GM11168 (cell line): Measurements from ENCODE around the gene RGS12.

ENCODE experiments used
- in situ Hi-C: fragments of 300-500 bp; cut with MboI; formaldehyde crosslinking; loops from one replicate; pipeline ENCODE4 v1.12.0; 2022; ENCODE audit warnings: low sequenced_read_pairs; ENCODE audit not compliant: unreplicated experiment

Gene RGS12

DNA sequence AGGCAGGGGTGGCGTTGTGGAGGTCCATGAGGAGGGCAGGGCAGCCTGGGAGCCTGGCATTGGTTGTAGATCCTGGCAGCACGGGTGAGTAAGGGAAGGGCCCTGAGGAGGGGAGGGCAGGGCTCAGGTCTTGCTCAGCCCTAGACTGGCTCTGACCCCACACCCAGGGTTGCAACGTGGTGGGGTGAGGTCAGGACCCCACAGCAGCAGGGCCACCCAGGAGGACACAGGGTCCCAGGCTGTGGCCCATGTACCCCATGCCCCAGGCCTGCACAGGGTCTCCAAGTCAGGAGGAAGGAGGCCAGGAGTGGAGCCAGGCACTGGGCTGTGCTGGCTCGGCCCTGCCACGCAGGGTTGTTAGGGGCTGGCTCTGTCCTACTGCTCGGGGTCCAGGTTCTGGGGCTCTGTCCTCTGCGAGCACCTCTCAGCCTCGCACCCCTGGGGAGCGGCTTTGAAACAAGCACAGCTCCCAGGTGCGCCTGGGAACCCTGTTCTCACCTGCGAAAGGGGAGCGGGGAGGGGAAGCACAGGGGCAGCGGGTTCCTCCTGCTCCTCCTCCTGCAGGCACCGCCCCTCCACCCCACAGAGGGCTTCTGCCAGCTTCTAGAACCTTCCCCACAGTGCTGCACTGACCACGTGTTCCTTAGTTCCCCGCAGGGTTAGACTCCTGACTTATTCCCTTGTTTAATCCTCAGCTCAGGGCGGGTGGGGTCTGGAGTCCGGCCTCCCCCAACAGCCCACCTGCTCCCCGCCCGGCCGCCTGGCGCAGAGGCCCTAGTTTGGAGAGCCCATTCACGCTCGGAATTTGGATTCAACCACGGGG, 23.5 kb upstream of the RGS12 start:
- in situ Hi-C loops = no loop called here

GRCh38 chr4:3269991-3270611, 22.7 kb upstream of the RGS12 start:
- in situ Hi-C loops = no loop called here

- in situ Hi-C loops = no loop called here
These were observed 21.7 kb upstream of the RGS12 start for GRCh38 chr4:3271131-3271530.

GRCh38 chr4:3276986-3277385, 15.8 kb upstream of the RGS12 start:
- in situ Hi-C loops = no loop called here

GRCh38 chr4:3280466-3280865, 12.4 kb upstream of the RGS12 start:
- in situ Hi-C loops = no loop called here

DNA sequence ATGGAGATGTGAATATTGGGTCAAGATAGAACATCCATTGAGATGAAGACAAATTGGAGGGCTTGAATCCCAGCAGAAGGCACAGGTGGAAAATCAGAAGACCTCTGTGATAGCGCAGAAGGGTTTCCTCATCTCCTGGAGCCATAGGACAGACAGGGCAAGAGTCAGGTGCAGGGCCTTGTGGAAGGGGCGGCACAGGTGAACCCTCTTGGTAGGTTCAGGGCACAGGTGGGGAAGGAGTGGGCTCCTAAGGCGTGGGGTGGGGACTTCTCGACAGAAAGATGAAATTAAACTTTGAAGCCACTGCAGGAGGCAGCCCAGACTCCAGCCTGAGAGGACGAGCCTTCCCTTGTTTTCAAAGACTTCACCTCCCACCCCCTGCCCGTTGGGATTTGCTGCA, 9.3 kb upstream of the RGS12 start:
- in situ Hi-C loops = no loop called here

DNA sequence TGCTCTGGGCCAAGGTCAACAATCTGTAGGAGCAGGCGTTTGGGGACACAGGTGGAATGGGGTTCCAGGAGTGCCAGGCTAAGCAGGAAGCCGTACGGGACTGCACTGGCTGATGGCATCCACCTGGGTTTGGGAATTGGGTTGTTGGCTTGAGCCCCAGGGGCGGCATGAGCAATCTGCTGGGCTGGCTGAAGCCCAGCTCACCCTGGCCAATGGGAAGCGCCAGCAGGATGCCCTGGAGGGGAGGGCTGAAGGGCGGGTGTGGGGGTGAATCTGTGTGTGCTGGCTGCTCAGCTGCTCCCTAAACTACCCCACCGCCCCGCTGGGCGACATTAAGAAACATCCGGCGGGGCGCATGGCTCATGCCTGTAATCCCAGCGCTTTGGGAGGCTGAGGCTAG, 8.9 kb upstream of the RGS12 start:
- in situ Hi-C loops = no loop called here

DNA sequence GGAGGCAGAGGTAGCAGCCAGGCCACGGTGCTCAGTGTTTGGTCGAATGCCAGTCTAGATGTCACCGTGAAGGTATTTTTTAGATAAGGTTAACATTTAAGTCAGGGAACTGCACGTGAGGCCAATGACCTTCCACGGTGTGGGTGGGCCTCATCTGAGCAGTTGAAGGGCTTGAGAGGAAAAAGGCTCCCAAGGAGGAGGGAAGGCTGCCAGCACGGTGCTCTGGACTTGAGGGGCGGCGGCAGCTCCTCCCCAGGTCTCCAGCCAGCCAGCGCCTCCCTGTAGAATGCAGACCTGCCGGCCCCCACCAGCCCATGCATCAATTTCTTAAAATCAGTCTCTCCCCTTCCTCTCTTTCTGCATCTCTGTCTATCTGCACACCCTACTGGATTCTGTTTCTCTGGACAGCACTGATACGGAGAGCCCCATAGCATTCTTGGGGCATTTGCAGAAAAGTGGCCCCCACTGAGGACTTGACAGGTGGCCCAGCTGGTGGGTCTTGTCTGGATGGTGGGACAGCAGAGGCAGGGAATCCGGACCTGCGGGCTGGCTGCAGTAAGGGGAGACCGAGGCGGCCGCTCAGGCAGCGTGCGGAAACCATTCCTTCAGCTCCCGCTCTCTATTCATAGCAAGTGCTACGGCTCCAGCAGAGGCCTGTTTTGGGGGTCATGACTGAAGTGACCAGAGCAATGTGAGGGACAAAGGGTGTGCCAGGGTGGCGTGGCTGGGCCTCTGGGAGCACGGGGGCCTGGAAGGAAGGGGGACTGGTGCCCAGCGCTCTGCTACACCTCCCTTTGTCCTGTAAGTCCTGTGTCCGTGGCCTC, 7.9 kb upstream of the RGS12 start:
- in situ Hi-C loops = no loop called here

- in situ Hi-C loops = no loop called here
These were observed 7.1 kb upstream of the RGS12 start for GRCh38 chr4:3285558-3286334.

DNA sequence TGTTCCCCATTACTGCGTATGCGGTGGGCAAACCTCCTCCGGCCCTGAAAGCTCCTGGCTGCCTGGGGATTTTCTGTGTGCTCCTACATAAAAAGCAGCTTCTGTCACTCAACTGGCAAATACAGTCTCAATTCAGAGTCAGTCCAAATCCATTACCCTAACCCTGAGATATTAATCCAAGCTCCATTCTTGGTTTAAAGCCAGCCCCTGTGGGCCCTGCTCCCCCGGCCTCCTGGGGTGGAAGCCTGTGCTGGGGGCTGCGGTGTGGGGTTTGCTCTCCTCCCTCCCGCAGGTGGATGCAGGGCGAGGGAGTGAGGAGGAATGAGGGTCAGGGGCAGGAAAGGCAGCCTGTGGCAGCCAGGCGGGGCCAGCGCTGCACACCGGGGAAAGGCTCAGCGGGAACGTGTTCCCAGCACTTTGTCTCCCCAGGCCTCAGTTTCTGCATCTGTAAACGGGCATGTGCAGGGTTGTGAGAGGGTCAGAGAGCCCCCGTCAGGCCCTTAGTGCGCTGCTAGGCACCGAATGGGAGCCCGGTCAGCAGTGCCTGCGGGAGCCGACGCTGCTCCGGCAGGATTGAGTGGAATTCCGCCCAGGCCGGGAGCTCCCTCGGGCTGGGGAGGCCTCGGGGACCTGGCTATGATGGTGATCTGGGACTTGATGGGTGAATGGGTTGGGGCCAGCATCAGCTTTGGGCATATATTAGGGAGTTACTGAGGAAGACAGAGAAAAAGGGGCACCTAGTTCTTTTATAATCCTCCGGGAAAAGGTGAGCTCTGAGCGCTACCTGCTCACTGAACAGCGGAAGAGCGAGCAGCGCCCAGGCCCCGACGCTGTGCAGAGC, 6.3 kb upstream of the RGS12 start:
- in situ Hi-C loops = no loop called here

- in situ Hi-C loops = no loop called here
These were observed 5.4 kb upstream of the RGS12 start for GRCh38 chr4:3287271-3287971.

GRCh38 chr4:3287972-3288570, 4.8 kb upstream of the RGS12 start:
- in situ Hi-C loops = no loop called here

GRCh38 chr4:3288571-3289094, 4.2 kb upstream of the RGS12 start:
- in situ Hi-C loops = no loop called here

GRCh38 chr4:3290476-3290875, 2.3 kb upstream of the RGS12 start:
- in situ Hi-C loops = no loop called here

- in situ Hi-C loops = no loop called here
These were observed 1.9 kb upstream of the RGS12 start for GRCh38 chr4:3290889-3291321.

DNA sequence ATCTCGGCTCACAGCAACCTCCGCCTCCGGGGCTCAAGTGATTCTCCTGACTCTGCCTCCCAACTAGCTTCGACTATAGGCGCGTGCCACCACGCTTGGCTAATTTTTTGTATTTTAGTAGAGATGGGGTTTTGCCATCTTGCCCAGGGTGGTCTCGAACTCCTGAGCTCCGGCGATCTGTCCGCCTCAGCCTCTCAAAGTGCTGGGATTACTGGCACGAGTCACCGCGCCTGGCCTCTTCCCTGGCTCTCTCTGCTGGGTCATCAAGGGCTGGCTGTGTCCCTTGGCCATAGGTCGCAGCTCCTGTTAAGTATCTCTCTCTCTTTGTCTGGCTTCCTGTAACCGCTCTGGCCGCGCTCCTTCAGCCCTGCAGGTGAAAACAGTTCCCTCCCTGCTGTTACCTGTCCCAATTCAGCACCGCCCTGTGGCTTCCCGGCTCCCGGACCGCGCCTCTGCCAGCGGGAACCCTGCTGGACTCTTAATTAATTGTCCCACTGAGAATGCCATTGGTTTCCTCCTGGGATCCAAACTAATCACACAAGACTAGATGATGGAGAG, 1.3 kb upstream of the RGS12 start:
- in situ Hi-C loops = no loop called here

GRCh38 chr4:3291969-3292570, 751 bp upstream of the RGS12 start:
- in situ Hi-C loops = no loop called here
